GF-D8 (cell line): ENCODE data around the gene LSMEM2.
"Not testable (repeated sequence)": the region's sequence is repeated elsewhere in the genome, so short reads cannot be mapped to it uniquely, and the experiment has no call there.

ENCODE experiments used
- DNase-seq: peaks from one replicate; lab custom pipeline; 2025; lab: John Stamatoyannopoulos, UW

Gene LSMEM2

DNA sequence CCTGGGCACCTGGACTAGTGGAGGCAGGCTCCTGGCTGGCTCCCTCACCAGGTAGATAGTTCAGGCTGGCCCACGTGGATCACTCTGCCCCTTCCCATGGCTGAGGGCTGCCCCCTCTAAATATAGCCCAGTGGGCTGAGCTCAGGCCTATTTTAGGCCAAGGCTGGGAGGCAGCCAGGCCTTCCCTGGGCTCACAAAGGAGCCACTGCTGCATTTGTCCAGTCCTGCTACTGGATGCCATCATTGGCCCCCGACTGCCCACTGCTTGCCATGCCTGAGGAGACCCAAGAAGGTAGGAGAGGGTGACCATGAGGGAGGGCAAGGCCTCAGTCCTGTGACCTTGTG lies at the start of gene LSMEM2:
Gene LSMEM2 (plus strand): TSS at position 208 of the 345 bp plus-strand sequence. CDS start 27 bp downstream, at position 235.
- no peak for DNase-seq

DNA sequence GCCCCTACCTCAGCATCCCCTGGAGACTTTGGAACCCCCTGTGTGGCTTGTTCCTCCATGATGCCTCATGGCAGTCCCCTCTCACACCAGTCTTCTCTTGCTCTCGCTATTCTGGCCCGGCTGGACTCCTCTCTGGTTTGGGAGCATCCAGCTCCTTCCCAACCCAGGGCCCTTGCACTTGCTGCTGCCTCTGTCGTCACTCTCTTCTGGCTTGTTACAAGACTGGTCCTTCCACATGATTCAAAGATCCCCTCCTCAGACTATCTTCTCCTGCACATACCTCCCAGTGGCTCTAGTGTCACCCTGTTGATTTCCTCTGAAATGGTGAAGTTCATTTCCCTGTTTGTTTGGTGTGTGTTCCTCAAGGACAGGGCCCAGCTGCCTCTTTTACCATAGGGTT lies 49.4 kb upstream of the LSMEM2 start:
- no peak for DNase-seq

DNA sequence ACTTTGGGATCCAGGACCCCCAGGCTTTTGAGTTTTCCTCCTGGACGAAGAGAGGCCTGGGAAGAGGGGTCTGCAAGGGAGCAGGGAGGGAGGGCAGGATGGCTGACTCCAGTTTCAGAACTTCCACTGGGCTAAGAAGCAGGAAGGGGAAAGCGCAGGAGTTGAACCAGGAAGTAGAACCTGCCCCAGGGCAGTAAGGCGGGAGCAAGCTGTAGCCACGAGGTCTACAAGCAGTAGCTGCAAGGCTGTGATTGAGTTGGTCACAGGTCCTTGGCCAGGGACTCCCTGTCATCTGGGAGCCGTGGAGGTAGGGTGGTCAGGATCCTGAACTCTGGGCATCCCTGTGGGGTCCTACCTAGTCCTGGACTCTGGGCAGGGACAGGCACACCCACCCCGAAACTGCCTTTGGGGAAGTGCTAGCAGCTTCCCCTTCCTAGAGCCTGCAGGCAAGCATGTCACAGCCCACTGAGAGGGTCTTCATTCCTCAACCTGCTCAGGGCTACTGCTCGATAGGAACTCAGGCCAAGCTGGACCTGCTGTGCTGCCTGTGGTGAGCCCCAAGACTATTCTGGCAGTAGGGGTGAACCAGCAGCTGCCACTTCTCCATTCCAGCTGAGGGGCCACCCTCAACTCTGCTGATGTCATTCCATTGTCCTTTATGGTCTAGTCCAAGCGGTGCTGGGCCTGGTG lies 48.6 kb upstream of the LSMEM2 start:
- DNase-seq: no peak

DNA sequence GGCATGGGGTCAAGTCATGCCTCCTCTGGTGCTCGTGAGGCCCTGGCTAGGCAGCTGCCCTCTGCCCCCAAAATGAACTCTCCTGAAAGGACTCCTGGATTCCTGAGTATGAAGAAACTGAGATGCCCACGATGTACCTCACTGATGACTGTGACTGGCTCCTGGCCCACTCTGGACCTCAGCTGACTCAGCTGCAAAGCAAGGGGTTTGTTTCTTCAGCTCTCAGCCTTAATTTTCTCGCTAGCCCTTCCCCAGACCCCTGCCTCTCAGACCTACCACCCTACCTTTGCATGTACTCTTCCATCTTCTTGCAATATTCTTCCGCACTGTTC lies 48.1 kb upstream of the LSMEM2 start:
- no peak for DNase-seq

DNA sequence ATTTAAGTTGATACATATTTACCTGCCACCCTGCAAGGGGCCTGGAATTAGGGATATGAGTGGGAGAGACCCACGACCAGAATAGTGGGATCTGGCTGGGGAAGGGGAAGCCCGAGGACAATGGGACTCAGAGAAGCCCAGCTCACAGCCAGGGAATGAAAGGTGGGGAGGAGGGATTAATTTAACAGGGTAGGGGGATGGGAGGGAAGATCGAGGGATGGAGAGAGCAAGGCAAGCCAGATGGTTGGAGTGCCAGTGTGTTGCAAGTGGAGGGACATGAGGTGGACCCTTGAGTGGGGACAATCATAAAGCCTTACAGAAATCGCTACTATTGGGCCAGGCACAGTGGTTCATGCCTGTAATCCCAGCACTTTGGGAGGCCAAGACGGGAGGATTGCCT lies 47.3 kb upstream of the LSMEM2 start:
- no peak for DNase-seq

DNA sequence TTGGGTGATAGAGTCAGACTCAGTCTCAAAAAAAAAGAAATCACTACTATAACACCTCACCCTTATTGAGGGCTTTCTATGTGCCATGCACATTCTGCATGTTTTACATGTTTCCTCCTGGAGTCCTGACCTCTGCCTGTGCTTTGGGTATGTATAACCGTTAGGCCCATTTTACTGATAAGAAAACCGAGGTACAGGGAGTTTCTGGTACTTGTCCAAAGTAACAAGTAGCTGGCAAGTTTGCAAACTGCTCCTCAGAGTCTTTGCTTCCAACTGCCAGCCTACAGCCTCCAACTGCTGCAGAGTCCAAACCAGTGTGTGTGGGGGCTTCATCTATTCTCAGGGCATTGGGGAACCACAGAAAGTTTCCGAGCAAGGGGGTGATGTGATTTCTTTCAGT lies 46.6 kb upstream of the LSMEM2 start:
- DNase-seq: no peak

DNA sequence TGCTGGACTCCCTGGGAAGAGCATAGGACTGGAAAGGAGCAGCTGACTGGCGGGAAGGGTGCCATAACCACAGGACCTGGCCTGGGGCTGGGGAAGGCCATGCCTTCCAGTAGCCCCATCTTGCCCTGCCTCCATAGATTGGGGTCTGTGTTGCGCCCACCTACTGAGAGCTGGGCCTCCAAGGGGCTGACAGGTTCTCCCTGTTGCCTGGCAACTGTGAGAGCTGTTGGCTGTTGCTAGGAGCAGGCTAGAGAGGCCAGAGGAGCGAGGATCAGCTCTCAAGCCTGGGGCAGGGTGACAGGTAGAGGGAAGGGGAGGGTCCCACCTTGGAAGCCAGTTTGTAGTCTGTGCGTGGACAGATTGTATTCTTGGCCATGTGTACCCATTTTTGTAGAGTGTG lies 45.7 kb upstream of the LSMEM2 start:
- DNase-seq: no peak

DNA sequence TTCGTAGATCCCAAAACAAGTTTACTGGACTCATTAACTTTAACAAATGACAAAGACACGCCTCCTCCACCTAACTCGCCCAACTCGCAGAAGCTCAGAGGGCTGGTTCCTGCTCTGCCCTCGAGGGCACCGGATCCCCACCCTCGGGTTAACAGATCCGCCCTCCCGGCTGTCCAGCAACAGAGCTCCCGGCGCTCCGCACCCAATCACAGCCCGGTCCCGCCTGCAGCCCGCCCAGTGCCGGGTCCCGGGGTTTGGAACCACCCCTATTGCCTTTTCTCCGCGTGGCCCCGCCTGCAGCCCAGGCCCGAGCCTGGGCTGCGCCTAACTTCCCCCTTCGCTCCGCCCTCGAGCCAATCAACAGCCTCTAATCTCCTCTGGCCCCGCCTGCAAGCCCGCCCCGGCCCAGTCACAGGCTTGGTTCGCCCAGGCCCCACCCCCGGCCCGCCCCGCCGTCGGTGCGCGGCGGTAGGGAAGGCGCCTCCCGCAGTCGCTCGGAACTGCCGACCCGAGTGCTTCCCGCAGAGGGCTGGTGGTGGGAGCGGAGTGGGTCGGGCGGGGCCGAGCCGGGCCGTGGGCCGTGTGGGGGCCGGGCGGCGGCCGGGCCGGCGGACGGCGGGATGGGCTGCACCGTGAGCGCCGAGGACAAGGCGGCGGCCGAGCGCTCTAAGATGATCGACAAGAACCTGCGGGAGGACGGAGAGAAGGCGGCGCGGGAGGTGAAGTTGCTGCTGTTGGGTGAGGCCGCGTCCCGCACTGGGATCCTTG lies 43.0 kb upstream of the LSMEM2 start, which contains the start of gene GNAI2:
Gene GNAI2 (plus strand): TSS at position 489 of the 768 bp plus-strand sequence. CDS start 132 bp downstream, at position 621.
- peak; percentile 97 for DNase-seq

DNA sequence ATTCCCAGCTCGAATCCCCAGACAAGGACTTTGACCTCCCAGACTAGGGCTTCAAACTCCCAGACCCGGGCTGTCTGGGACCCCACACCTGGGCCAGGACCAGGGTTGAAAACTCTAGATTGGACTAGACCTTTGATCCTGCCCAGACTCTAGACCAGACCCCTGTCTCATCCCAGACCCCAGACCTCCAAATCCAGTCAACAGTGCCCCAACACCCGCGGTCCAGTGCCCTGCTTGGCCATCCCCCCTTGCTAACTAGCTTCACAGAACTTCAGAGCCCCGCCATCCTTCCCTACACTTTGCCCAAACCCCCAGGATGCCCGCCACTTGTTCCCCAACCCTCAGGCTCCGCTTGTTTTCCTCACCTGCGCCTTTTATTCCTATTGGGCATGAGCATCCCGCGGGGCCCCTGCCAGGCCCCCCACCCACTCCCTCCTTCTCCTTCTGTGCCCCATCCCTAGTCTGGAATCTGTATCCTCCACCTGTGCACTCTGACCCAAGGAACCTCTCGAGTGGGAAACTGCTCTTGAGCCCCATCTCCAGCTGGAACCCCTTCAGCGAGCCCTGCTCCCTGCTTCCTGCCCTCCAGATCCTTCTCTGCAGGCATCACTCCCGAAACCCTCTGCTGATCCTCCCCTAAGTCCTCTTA lies 42.3 kb upstream of the LSMEM2 start:
- no peak for DNase-seq

DNA sequence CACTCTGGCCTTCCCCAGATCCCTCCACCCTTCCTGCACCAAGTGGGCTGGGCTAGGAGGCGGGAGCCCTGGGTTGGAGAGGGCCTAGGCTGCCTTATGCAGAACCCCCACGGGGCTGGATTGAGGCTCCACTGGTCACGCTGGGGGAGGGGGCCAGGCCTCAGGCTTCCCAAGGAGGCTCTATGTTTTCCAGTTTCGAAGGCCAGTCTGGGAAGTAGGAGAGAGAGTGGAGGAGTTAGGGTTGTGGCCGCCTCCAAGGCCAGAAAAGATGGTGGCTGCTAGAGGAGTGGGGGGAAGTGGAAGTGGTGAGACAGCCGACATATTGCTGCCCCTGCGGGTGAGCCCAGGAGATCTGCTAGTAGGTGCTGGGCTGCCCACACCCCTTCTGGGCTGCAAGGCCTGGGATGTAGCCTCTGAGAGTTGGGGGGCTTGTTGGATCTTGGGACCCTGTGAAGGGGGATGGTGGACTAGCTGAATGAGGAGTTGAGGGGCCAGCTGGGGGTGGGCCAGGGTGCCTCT lies 41.7 kb upstream of the LSMEM2 start:
- no peak for DNase-seq

DNA sequence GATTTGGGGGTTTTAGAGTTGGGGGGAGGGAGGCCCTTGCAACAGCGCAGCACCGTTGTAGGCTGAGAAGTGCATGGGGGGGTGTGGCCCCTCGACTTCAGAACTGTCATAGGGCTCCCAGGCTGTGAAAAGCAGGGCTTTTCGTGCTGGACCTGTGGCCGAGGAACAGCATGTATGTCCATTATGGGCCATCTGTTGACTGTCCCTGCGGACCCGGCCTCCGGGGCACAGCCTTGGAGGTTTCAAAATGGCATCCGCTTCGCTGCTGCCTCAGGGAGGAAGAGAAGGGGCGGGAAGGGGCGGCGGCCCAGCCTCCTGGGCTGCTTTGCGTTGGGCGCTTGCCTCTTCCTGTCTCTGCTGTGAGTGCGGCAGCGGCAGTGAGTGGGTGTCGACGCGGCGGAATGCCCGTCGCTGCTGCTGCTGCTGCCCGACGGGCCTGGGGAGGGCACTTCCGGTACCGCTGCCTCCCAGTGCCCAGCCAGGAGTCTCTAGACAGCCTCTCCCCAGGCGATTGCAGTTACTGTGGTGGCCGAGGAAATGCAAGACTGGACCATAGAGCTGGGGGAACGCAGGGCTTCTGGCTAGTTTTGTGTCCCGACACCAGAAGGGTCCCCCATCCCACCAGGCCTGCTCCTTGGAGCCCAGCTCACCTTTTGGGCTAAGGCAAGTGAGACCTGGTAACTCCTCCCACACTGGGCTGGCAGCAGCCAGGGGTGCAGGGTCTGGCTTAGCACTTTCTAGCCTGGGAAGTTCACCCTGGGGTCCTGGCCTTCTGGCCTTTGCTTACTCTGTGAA lies 40.9 kb upstream of the LSMEM2 start:
- DNase-seq: peak; percentile 73

DNA sequence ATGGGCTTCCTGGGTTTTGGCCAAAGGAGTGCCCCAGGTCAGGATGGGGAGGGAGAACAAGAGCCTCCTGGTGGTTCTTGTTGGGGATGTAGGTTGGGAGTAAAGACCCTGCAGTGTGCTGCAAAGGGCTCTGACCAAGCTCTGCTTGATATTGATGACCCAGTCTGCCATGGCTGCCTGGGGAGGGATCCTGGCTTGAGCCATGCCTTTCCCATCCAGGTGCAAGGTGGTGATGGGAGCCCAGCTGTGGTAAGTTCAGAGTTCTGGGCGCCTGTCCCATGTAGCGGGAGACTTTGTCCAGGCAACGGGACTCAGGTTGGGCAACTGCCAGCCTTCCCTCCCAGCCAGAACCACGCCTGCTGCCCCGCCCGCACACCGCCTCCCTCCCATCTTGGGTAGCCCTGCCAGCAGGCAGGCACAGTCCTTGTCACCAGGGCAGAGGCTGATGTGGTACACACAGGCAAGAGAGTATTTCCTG lies 40.3 kb upstream of the LSMEM2 start:
- DNase-seq: peak; percentile 26

DNA sequence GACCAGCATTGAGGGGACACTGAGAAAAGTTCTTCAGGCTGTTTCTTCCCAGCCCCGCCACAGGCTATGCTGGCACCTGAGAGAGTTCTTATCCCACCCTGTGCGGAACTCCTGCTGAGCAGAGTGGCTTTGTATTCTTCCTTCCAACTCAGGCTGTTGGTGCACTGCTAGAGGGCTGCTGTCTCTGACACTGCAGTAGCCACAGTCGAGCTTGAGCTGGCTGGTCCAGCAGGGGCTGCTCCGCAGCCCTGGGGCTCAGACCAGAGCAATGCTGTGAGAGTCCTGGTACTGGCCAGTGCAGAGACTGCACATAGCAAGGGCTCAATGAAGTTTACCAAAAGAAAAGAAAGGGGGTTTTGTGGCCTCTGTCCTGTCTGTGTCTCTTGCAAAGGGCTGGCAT lies 39.2 kb upstream of the LSMEM2 start:
- DNase-seq: no peak

DNA sequence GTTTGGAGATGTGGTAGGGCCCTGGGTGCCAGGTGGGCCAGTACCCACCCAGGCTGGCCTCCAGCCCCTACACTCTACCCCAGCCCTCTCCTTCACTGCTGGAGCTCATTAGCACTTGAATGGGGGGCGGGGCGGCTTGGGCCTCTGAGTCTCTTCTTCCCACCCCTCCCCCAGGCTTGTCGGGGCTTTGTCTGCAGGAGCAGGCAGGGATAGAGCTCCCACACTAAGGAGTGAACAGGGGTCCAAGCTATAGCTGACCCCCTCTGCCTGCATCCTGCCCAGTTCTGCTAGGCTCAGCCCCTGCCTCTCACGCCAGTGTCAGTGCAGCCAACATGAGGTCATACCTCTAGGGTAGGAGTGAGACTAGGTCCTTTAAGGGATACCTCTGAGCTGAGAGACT lies 37.7 kb upstream of the LSMEM2 start:
- no peak for DNase-seq

DNA sequence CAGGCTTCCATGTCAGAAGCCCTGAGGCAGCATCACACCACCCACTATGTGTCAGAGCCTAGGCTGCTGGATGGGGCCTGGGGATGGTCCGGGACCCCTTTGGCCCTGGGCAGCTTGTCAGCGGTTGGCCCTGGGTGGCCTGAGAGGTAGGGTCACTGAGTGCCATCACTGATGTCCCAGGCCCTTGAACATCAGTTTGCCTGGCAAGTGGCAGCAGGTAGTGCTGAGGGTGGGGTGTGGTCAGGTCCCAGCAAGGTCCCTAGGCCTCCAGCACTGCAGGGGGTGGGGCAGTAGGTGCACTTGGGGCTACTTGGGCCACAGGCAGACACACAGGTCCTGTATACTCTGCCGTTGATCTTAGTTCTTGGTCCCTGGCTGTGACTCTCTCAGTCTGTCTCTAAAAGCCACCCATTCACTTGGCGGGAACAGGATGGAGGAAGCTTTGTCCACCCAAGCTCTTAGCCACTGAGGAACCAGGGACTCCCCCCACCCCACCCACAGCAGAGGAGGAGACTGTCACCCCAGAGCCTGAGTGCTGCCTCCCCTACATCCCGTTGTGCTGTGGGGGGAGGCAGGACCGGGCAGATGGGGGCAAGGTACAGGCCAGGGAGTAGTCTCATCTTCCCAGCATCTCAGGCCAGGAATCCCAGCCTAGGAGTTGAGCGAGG lies 37.0 kb upstream of the LSMEM2 start:
- DNase-seq: no peak

DNA sequence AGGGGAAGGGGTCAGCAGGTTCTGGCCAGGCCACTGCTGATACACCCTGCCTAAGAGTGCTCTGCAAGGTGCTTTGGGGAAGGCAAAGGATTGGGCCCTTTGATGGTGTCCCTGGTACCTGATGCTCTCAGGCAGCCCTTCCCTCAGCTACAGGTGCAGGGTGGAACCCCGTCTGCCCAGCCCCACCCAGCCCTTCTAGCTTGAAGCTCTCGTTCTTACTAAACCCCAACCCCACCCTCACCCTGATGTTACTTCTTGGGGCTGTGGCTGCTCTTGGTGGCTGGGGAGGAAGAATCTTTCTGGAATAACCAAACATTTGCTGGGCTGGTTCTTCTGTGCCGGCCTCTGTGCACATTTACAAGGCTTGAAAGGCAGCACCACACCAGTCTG lies 36.5 kb upstream of the LSMEM2 start:
- DNase-seq: no peak

DNA sequence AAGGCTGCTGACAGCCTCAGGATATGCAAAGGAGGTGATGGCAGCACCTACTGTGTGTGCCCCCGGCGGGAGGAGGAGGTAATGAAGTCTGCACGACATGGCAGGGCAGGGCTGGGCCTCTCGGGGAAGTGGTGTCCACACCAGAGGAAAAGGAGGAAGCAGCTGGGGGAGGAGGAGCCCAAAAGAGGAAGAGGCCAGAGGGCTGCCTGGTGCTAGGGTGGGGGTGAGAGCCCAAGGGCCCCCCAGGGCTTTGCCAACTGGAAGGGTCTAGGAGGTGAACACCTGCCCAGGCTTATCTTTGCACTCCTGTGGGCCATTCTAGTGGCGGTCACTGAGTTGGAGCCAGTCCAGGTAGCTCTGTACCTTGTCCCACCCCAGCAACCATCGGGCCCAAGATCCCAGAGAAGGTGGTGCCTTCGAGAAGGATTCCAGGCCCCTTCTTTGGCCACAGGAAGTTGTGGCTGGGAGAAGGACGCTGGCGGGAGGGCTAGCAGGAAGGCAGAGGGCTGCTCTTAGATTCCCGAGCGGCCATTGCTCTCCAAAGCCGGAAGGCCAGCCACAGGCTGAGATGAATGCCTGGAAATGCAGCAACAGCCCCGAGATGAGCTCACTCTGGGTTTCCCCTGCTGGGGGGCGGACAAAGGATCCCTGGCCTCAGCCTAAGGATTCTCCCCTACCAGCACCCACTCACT lies 35.9 kb upstream of the LSMEM2 start:
- peak; percentile 92 for DNase-seq

DNA sequence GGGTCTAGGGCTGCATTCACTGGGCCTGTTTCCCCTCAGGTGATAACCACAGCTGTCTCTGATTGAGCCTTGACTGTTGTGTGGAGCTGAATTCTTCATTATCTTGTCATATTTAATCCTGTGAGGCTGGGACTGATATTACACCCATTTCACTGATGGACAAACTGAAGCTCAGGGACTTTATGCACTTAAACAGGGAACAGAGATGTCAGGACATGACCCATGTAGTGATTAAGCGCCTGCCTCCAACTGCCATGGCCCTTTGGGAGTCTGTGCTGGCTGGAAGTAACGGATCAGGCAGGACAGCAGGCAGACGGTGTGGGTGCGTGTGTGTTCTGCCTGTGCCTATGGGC lies 35.4 kb upstream of the LSMEM2 start:
- DNase-seq: no peak

DNA sequence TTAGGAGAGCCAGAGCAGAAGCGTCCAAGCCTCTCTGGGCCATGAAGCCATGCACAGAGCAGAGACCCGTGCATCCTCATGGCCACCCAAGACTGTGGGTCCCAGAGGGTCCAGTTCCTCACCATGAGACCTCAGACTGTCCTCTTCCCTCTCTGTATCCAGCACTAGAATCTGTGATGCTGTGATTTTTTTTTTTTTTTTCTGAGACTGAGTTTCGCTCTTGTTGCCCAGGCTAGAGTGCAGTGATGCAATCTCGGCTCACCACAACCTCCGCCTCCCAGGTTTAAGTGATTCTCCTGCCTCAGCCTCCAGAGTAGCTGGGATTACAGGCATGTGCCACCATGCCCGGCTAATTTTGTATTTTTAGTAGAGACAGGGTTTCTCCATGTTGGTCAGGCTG lies 34.1 kb upstream of the LSMEM2 start:
- DNase-seq: not testable (repeated sequence)

DNA sequence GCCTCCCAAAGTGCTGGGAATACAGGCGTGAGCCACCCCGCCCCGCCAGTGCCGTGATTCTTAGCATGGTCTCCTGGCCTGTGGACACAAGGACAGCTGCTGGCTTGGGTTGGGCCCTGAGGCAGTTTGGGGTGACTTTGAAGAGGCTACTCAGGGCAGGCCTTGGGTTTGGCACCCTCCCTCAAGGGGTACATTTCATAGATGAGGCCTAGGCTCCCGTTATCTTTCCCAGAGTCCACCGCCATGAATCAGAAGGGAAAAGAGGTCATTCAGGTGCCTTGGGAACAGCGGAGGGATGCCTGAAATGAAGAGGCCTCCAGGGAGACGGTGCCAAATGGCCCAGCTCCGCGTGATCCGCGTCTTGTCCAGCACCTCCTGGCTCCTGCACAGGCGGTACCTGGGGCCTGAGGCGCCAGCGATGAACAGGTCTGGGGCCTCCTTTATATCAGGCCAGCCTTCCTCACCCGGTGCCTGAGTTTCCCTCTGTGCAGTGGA lies 33.6 kb upstream of the LSMEM2 start:
- no peak for DNase-seq
